Panc1 (cell line): ENCODE measurements around the gene CALHM3.
"Not testable (repeated sequence)": the region's sequence is repeated elsewhere in the genome, so short reads cannot be mapped to it uniquely, and the experiment has no call there.

Experiments
- CTCF ChIP-seq: fragments of 450-650 bp; IDR thresholded peaks from 2 replicates; pipeline ENCODE4 v1.5.1; 2017; ENCODE audit warnings: mild to moderate bottlenecking
- POLR2AphosphoS5 ChIP-seq: IDR thresholded peaks from 2 replicates; pipeline ENCODE4 v1.6.1; 2012; ENCODE audit warnings: mild to moderate bottlenecking, low read depth, low read length, moderate library complexity
- TF ChIP-seq, protein P1 (sequence below), 2 experiments: IDR thresholded peaks; 2 replicates each; pipeline ENCODE4 v1.6.1; 2011 to 2012; ENCODE audit warnings: low read depth in 2 of 2, control low read depth in 1 of 2, low read length in 1 of 2, mild to moderate bottlenecking in 1 of 2, moderate library complexity in 1 of 2; ENCODE audit not compliant: insufficient read depth in 1 of 2

DNA sequence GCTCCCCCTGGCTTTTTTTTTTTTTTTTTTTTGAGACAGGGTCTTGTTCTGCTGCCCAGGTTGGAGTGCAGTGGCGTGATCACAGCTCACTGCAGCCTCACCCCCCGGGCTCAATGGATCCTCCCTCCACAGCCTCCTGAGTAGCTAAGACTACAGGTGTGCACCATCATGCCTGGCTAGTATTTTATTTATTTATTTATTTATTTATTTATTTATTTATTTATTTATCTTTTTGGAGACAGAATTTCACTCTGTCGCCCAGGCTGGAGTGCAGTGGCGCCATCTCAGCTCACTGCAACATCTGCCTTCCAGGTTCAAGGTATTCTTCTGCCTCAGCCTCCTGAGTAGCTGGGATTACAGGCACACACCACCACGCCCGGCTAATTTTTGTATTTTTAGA, 24.7 kb upstream of the CALHM3 start:
- TF ChIP-seq POLR2AphosphoS5, CTCF: not testable (repeated sequence)
- TF ChIP-seq, protein P1, sequence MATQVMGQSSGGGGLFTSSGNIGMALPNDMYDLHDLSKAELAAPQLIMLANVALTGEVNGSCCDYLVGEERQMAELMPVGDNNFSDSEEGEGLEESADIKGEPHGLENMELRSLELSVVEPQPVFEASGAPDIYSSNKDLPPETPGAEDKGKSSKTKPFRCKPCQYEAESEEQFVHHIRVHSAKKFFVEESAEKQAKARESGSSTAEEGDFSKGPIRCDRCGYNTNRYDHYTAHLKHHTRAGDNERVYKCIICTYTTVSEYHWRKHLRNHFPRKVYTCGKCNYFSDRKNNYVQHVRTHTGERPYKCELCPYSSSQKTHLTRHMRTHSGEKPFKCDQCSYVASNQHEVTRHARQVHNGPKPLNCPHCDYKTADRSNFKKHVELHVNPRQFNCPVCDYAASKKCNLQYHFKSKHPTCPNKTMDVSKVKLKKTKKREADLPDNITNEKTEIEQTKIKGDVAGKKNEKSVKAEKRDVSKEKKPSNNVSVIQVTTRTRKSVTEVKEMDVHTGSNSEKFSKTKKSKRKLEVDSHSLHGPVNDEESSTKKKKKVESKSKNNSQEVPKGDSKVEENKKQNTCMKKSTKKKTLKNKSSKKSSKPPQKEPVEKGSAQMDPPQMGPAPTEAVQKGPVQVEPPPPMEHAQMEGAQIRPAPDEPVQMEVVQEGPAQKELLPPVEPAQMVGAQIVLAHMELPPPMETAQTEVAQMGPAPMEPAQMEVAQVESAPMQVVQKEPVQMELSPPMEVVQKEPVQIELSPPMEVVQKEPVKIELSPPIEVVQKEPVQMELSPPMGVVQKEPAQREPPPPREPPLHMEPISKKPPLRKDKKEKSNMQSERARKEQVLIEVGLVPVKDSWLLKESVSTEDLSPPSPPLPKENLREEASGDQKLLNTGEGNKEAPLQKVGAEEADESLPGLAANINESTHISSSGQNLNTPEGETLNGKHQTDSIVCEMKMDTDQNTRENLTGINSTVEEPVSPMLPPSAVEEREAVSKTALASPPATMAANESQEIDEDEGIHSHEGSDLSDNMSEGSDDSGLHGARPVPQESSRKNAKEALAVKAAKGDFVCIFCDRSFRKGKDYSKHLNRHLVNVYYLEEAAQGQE (IDR thresholded peaks at IDR 0.05; ENCODE audit: insufficient read depth in 1 of 2, low read depth in 2 of 2, low read length in 1 of 2), result not testable (repeated sequence)
